ENCODE measurements around the gene HGF. TPM values are rescaled to one million over a fixed set of nuclear protein-coding genes. Genes with fewer than 3 reads are reported as not detected.

HGF gene
- total RNA-seq, 4 donors from 2014 or later = 9.7 to 31.4 (median 12.6) TPM

DNA sequence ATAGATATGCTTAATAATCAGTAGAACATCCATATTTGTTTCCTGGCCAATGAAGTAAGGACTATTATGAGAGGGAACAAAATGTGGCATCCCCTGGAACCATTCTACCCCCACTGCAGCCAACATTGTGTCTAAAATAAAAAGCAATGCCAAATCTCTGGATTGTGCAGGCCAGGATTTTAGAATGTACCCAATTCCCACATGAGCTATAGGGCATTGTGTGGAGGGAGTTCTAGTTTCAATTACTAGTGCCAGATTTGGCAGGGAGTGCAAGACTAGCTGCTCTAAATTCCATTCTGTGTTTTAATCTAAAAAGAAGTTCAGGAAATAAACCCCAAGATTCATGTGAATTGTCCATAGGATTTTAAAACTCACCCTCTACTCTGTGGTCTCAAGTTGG lies 112.3 kb downstream of the HGF start:
- H3K27ac ChIP-seq = no peak overlapping the region
- H3K36me3 ChIP-seq = no peaks in the 10 kb centered on the region
- no peaks in the 10 kb centered on the region for H3K9me3 ChIP-seq
- no peak overlapping the region for H3K4me3 ChIP-seq (replicated peaks in 1 of 3)
- intact Hi-C loops (cut with DNase I) = no loop called here
- no peak for DNase-seq
- H3K27me3 ChIP-seq = no peaks in the 10 kb centered on the region
- H3K4me1 ChIP-seq = no peaks in the 10 kb centered on the region
- TF ChIP-seq POLR2A (IDR thresholded peaks at IDR 0.05) = no peak
- TF ChIP-seq, protein P1, sequence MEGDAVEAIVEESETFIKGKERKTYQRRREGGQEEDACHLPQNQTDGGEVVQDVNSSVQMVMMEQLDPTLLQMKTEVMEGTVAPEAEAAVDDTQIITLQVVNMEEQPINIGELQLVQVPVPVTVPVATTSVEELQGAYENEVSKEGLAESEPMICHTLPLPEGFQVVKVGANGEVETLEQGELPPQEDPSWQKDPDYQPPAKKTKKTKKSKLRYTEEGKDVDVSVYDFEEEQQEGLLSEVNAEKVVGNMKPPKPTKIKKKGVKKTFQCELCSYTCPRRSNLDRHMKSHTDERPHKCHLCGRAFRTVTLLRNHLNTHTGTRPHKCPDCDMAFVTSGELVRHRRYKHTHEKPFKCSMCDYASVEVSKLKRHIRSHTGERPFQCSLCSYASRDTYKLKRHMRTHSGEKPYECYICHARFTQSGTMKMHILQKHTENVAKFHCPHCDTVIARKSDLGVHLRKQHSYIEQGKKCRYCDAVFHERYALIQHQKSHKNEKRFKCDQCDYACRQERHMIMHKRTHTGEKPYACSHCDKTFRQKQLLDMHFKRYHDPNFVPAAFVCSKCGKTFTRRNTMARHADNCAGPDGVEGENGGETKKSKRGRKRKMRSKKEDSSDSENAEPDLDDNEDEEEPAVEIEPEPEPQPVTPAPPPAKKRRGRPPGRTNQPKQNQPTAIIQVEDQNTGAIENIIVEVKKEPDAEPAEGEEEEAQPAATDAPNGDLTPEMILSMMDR (IDR thresholded peaks at IDR 0.05) = no peak

DNA sequence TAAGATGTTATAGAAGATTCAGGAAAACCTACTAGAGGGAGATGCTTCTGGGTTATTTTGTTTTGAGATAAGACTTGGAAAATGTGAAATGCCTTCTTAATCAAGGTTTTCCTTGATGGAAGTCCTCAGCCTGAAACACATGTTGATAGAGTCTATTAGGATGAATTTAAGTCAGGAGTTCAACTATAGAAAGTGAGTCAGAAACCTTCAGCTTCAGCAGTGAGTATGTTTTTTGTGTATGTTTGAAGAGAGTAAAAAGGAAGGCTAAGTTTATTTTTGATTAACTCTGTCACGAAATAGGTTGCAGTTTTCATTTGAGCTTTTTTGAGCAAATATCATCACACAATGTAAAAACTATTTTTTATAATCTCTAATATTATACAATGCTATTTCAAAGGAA lies 114.6 kb downstream of the HGF start:
- no peak for TF ChIP-seq POLR2A (IDR thresholded peaks at IDR 0.05)
- TF ChIP-seq, protein P1 (IDR thresholded peaks at IDR 0.05) = no peak
- no peak for DNase-seq
- no peak overlapping the region for H3K27ac ChIP-seq
- intact Hi-C loops (cut with DNase I) = no loop called here
- no peaks in the 10 kb centered on the region for H3K27me3 ChIP-seq
- no peaks in the 10 kb centered on the region for H3K9me3 ChIP-seq
- no peaks in the 10 kb centered on the region for H3K4me1 ChIP-seq
- H3K36me3 ChIP-seq = no peaks in the 10 kb centered on the region
- no peak overlapping the region for H3K4me3 ChIP-seq (replicated peaks in 1 of 3)
- WGBS, 2 donors = 85 to 92% methylated on average over 1 of the region's 1 CpG

- WGBS, 2 donors = 93 to 98% methylated on average over 1 of the region's 1 CpG
- intact Hi-C loops (cut with DNase I) = no loop called here
- H3K36me3 ChIP-seq = no peaks in the 10 kb centered on the region
Observed at GRCh38 chr7:81652225-81652624, 117.6 kb downstream of the HGF start.

More at GRCh38 chr7:81652225-81652624, 117.6 kb downstream of the HGF start:
- H3K4me1 ChIP-seq = no peaks in the 10 kb centered on the region
- TF ChIP-seq POLR2A (IDR thresholded peaks at IDR 0.05) = no peak
- TF ChIP-seq, protein P1 (IDR thresholded peaks at IDR 0.05) = no peak
- DNase-seq = no peak
- no peaks in the 10 kb centered on the region for H3K27me3 ChIP-seq
- no peaks in the 10 kb centered on the region for H3K9me3 ChIP-seq
- H3K27ac ChIP-seq = no peak overlapping the region
- H3K4me3 ChIP-seq (replicated peaks in 1 of 3) = no peak overlapping the region
